Measurements from ENCODE around the gene RABGAP1L. TPM values are rescaled to one million over a fixed set of nuclear protein-coding genes. Genes with fewer than 3 reads are reported as not detected.

RABGAP1L gene
- total and polyA plus RNA-seq, 2 donors (not counting 3 experiments of a cell fraction or from before 2014, with no cell fraction given): 6.4 to 22.2 TPM

- Histone ChIP-seq H3K79me2 (ENCODE audit: control insufficient read depth, insufficient read depth, low read length) (no peaks in the 10 kb centered on the region), H3K36me3 (ENCODE audit: control insufficient read depth in 2 of 2, extremely low read depth in 1 of 2, insufficient read depth in 2 of 2, low read length in 2 of 2) (no peaks in the 10 kb centered on the region), H4K20me1 (replicated peaks; ENCODE audit: control insufficient read depth, extremely low read depth, insufficient read depth, low read length) (no peaks in the 10 kb centered on the region), H3K4me1 (ENCODE audit: control insufficient read depth, extremely low read depth, insufficient read depth, low read length) (no peaks in the 10 kb centered on the region), H3K4me3 (replicated peaks in 1 of 3; ENCODE audit: insufficient read depth in 1 of 3, low read depth in 1 of 3, low read length in 3 of 3) (no peak overlapping the region), H2AFZ (ENCODE audit: low read depth, low read length) (no peak overlapping the region), H3K4me2 (ENCODE audit: insufficient read depth, low read length) (no peak overlapping the region), H3K9ac (replicated peaks; ENCODE audit: extremely low read depth, insufficient read depth, low read length) (no peak overlapping the region), H3K9me1 (replicated peaks; ENCODE audit: control insufficient read depth, extremely low read depth, insufficient read depth, low read length) (no peaks in the 10 kb centered on the region), H3K27me3 (ENCODE audit: control insufficient read depth in 2 of 2, insufficient read depth in 2 of 2, low read length in 2 of 2) (no peaks in the 10 kb centered on the region), H3K9me3 (replicated peaks; ENCODE audit: control insufficient read depth, insufficient read depth, low read length) (no peaks in the 10 kb centered on the region), H3K27ac (ENCODE audit: insufficient read depth, low read depth, low read length) (no peak overlapping the region)
- intact Hi-C loops (cut with micrococcal nuclease) (no loop called here), dilution Hi-C loops (cut with MboI; ENCODE audit: extremely low pct_ligation_motif_present, low sequenced_read_pairs) (no loop called here)
- no TSS peak for BruUV-seq (replicated peaks)
- TF ChIP-seq POLR2A (IDR thresholded peaks at IDR 0.05; ENCODE audit: low read depth, low read length) (no peak), JUN (IDR thresholded peaks at IDR 0.05; ENCODE audit: borderline replicate concordance, insufficient read depth, insufficient read length, low read depth) (no peak), MYC (IDR thresholded peaks at IDR 0.05; ENCODE audit: low read depth, low read length) (no peak), POLR2AphosphoS5 (IDR thresholded peaks at IDR 0.05; ENCODE audit: insufficient read depth, low read depth, low read length) (no peak), GATA2 (IDR thresholded peaks at IDR 0.05; ENCODE audit: insufficient read depth, insufficient read length, low read depth, low read length) (no peak), EZH2 (IDR thresholded peaks at IDR 0.05; ENCODE audit: borderline replicate concordance, low read depth, low read length, severe bottlenecking) (no peak), FOS (IDR thresholded peaks at IDR 0.05; ENCODE audit: borderline replicate concordance, insufficient read depth, low read length) (no peak)
- TF ChIP-seq, protein P1, sequence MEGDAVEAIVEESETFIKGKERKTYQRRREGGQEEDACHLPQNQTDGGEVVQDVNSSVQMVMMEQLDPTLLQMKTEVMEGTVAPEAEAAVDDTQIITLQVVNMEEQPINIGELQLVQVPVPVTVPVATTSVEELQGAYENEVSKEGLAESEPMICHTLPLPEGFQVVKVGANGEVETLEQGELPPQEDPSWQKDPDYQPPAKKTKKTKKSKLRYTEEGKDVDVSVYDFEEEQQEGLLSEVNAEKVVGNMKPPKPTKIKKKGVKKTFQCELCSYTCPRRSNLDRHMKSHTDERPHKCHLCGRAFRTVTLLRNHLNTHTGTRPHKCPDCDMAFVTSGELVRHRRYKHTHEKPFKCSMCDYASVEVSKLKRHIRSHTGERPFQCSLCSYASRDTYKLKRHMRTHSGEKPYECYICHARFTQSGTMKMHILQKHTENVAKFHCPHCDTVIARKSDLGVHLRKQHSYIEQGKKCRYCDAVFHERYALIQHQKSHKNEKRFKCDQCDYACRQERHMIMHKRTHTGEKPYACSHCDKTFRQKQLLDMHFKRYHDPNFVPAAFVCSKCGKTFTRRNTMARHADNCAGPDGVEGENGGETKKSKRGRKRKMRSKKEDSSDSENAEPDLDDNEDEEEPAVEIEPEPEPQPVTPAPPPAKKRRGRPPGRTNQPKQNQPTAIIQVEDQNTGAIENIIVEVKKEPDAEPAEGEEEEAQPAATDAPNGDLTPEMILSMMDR (IDR thresholded peaks at IDR 0.05; ENCODE audit: extremely low read depth in 1 of 2, insufficient read depth in 1 of 2, low read depth in 1 of 2, low read length in 2 of 2): no peak
- TF ChIP-seq, protein P2, sequence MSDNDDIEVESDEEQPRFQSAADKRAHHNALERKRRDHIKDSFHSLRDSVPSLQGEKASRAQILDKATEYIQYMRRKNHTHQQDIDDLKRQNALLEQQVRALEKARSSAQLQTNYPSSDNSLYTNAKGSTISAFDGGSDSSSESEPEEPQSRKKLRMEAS (IDR thresholded peaks at IDR 0.05; ENCODE audit: insufficient read depth, insufficient read length): no peak
- peak; percentile 39 for DNase-seq (ENCODE audit: low read depth, low spot score)
- ChIA-PET CTCF (interaction anchor here (0.7 to 3.2 kb wide), 5 partner anchors 9 to 451 kb away, joined by 3 to 25 read pairs (median 3); no protein-coding TSS in a partner anchor), POLR2A (no interaction called here)
- peak; percentile 12 for FAIRE-seq
These were observed 554.5 kb downstream of the RABGAP1L start for GRCh38 chr1:174713796-174714195.

Data from endothelial cell of umbilical vein (primary cell).